HEK293T (cell line): ENCODE results near the gene SCLY.

ENCODE experiments used
- ARNT ChIP-seq: fragments of 450-650 bp; IDR thresholded peaks from 2 replicates; pipeline ENCODE4 v1.6.1; 2017; ENCODE audit warnings: mild to moderate bottlenecking
- BHLHE40 ChIP-seq: fragments of 450-650 bp; IDR thresholded peaks from 2 replicates; pipeline ENCODE4 v1.6.1; 2016; ENCODE audit warnings: mild to moderate bottlenecking, moderate library complexity, borderline replicate concordance
- CTBP1 ChIP-seq: fragments of 450-650 bp; IDR thresholded peaks from 2 replicates; pipeline ENCODE4 v1.6.1; 2016; ENCODE audit warnings: borderline replicate concordance
- ELF4 ChIP-seq: fragments of 450-650 bp; IDR thresholded peaks from 2 replicates; pipeline ENCODE4 v1.6.1; 2017; ENCODE audit warnings: antibody characterized with exemption
- FOXA1 ChIP-seq: fragments of 450-650 bp; IDR thresholded peaks from 2 replicates; pipeline ENCODE4 v1.6.1; 2016; ENCODE audit warnings: mild to moderate bottlenecking
- FOXK2 ChIP-seq: fragments of 450-650 bp; IDR thresholded peaks from 2 replicates; pipeline ENCODE4 v1.6.1; 2016; ENCODE audit warnings: mild to moderate bottlenecking
- FOXM1 ChIP-seq: fragments of 450-650 bp; IDR thresholded peaks from 2 replicates; pipeline ENCODE4 v1.6.1; 2017; ENCODE audit warnings: mild to moderate bottlenecking, borderline replicate concordance
- L3MBTL2 ChIP-seq: fragments of 450-650 bp; conservative IDR thresholded peaks from 2 replicates; pipeline ENCODE4 v1.6.1; 2016; ENCODE audit warnings: mild to moderate bottlenecking
- NFRKB ChIP-seq: fragments of 450-650 bp; IDR thresholded peaks from 2 replicates; pipeline ENCODE4 v1.6.1; 2016; ENCODE audit warnings: mild to moderate bottlenecking, moderate library complexity
- PKNOX1 ChIP-seq: fragments of 450-650 bp; IDR thresholded peaks from 2 replicates; pipeline ENCODE4 v1.6.1; 2016
- SP1 ChIP-seq: fragments of 450-650 bp; IDR thresholded peaks from 2 replicates; pipeline ENCODE4 v1.6.1; 2017
- SUZ12 ChIP-seq: fragments of 450-650 bp; IDR thresholded peaks from 2 replicates; pipeline ENCODE4 v1.6.1; 2016; ENCODE audit warnings: mild to moderate bottlenecking
- TARDBP ChIP-seq: fragments of 450-650 bp; IDR thresholded peaks from 2 replicates; pipeline ENCODE4 v1.6.1; 2016
- ZNF384 ChIP-seq: fragments of 450-650 bp; IDR thresholded peaks from 2 replicates; pipeline ENCODE4 v1.6.1; 2016

GRCh38 chr2:238094438-238095022, 33.7 kb downstream of the SCLY start:
- no peak for TF ChIP-seq ZNF384
- TF ChIP-seq SP1 = no peak
- no peak for TF ChIP-seq TARDBP
- TF ChIP-seq BHLHE40 = no peak
- TF ChIP-seq PKNOX1 = no peak
- TF ChIP-seq CTBP1 = no peak
- no peak for TF ChIP-seq ARNT
- TF ChIP-seq ELF4 = no peak
- no peak for TF ChIP-seq NFRKB
- TF ChIP-seq L3MBTL2 = no peak
- no peak for TF ChIP-seq FOXM1
- TF ChIP-seq FOXA1 = no peak
- no peak for TF ChIP-seq FOXK2
- no peak for TF ChIP-seq SUZ12
